OCI-LY1 (cell line): ENCODE results near the gene CNTNAP2.

Source experiments
- H2AFZ ChIP-seq: fragments of 200-600 bp; sonication (generic), shearing (Covaris generic); 2 replicates; pipeline ENCODE4 v1.6.0; 2014; ENCODE audit warnings: antibody characterized with exemption, mild to moderate bottlenecking, low read length
- H3F3A ChIP-seq: fragments of 200-600 bp; sonication (generic), shearing (Covaris generic); 2 replicates; pipeline ENCODE4 v1.6.0; 2014; ENCODE audit warnings: mild to moderate bottlenecking, antibody characterized with exemption, low read length, moderate library complexity; ENCODE audit not compliant: insufficient read depth
- H3K27ac ChIP-seq: fragments of 200-600 bp; sonication (generic); 2 replicates; pipeline ENCODE4 v1.5.1; 2014; ENCODE audit warnings: low read length, mixed run types, mild to moderate bottlenecking, low read depth; ENCODE audit not compliant: poor library complexity, severe bottlenecking
- H3K27me3 ChIP-seq: fragments of 200-600 bp; sonication (generic); 2 replicates; pipeline ENCODE4 v1.6.0; 2014; ENCODE audit warnings: antibody characterized with exemption, mild to moderate bottlenecking, low read length, moderate library complexity; ENCODE audit not compliant: insufficient read depth
- H3K36me3 ChIP-seq: fragments of 200-600 bp; sonication (generic); 2 replicates; pipeline ENCODE4 v1.6.1; 2014; ENCODE audit warnings: mild to moderate bottlenecking, antibody characterized with exemption, low read length, moderate library complexity, mixed read lengths; ENCODE audit not compliant: insufficient read depth
- H3K4me1 ChIP-seq: fragments of 200-600 bp; sonication (generic); 2 replicates; pipeline ENCODE4 v1.5.1; 2014; ENCODE audit warnings: mild to moderate bottlenecking, low read length, moderate library complexity; ENCODE audit not compliant: insufficient read depth, severe bottlenecking
- H3K4me2 ChIP-seq: fragments of 200-600 bp; sonication (generic), shearing (Covaris generic); 2 replicates; pipeline ENCODE4 v1.6.1; 2014; ENCODE audit warnings: low read length
- H3K4me3 ChIP-seq: fragments of 200-600 bp; sonication (generic); 2 replicates; pipeline ENCODE4 v1.5.1; 2014; ENCODE audit warnings: low read length, low read depth, mild to moderate bottlenecking, mixed read lengths; ENCODE audit not compliant: poor library complexity, severe bottlenecking
- H3K79me2 ChIP-seq: fragments of 200-600 bp; shearing (Covaris generic); 2 replicates; pipeline ENCODE4 v1.6.1; 2016; ENCODE audit warnings: mixed run types, low read length, mixed read lengths; ENCODE audit not compliant: insufficient read depth
- H3K9ac ChIP-seq: fragments of 200-600 bp; sonication (generic), shearing (Covaris generic); 2 replicates; pipeline ENCODE4 v1.6.1; 2014; ENCODE audit warnings: mild to moderate bottlenecking, low read length, mixed read lengths
- H3K9me2 ChIP-seq: fragments of 200-600 bp; sonication (generic), shearing (Covaris generic); 2 replicates; pipeline ENCODE4 v1.6.1; 2014; ENCODE audit warnings: low read depth, mild to moderate bottlenecking, low read length, mixed read lengths
- H3K9me3 ChIP-seq: fragments of 200-600 bp; shearing (Covaris generic); 2 replicates; pipeline ENCODE4 v1.6.1; 2014; ENCODE audit warnings: low read length, mixed read lengths
- H4K20me1 ChIP-seq: fragments of 200-600 bp; sonication (generic), shearing (Covaris generic); 2 replicates; pipeline ENCODE4 v1.6.0; 2016; ENCODE audit warnings: mild to moderate bottlenecking, low read length; ENCODE audit not compliant: insufficient read depth
- EZH2 ChIP-seq: fragments of 200-600 bp; sonication (generic), shearing (Covaris generic); IDR thresholded peaks from 2 replicates; pipeline ENCODE4 v1.8.0; 2017; ENCODE audit warnings: borderline replicate concordance, mixed run types, mild to moderate bottlenecking, antibody characterized with exemption, low read length, moderate library complexity, mixed read lengths
- TF ChIP-seq, protein P1 (sequence below): fragments of 200-600 bp; sonication (generic), shearing (Covaris generic); IDR thresholded peaks from 2 replicates; pipeline ENCODE4 v1.5.1; 2017; ENCODE audit warnings: mild to moderate bottlenecking, antibody characterized with exemption, low read length, moderate library complexity, mixed read lengths

Gene CNTNAP2

DNA sequence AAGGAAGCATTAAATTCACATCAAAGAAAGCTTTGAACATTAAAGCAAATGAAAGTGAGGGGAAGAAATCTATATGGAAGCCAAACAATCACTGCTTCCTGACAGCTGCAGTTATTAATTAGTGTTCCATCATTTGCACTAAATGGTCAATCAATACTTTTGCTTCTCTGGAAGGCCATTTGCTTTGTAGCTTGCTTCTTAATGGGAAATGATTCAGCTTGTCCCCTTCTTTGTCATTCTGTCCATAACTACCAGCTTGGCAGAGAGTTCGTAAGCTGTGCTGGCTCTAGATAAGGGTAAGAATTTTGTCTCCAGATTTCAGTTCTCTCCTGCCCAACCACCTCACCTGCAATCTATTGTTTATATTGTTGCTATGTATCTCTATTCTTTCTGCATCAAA, 596.6 kb downstream of the CNTNAP2 start:
- H3K4me2 ChIP-seq = no peak overlapping the region
- no peaks in the 10 kb centered on the region for H3K9me3 ChIP-seq
- no peak overlapping the region for H3K9ac ChIP-seq
- peaks cover 37% of the 10 kb centered on the region for H3K4me1 ChIP-seq
- no peaks in the 10 kb centered on the region for H3K9me2 ChIP-seq
- H3K36me3 ChIP-seq = no peaks in the 10 kb centered on the region
- no peaks in the 10 kb centered on the region for H4K20me1 ChIP-seq
- H3K4me3 ChIP-seq = no peak overlapping the region
- H3F3A ChIP-seq = no peaks in the 10 kb centered on the region; the same call in 1 of the 2 replicates
- no peak overlapping the region for H3K27ac ChIP-seq
- H3K27me3 ChIP-seq = no peaks in the 10 kb centered on the region
- H3K79me2 ChIP-seq = no peaks in the 10 kb centered on the region
- TF ChIP-seq, protein P1, sequence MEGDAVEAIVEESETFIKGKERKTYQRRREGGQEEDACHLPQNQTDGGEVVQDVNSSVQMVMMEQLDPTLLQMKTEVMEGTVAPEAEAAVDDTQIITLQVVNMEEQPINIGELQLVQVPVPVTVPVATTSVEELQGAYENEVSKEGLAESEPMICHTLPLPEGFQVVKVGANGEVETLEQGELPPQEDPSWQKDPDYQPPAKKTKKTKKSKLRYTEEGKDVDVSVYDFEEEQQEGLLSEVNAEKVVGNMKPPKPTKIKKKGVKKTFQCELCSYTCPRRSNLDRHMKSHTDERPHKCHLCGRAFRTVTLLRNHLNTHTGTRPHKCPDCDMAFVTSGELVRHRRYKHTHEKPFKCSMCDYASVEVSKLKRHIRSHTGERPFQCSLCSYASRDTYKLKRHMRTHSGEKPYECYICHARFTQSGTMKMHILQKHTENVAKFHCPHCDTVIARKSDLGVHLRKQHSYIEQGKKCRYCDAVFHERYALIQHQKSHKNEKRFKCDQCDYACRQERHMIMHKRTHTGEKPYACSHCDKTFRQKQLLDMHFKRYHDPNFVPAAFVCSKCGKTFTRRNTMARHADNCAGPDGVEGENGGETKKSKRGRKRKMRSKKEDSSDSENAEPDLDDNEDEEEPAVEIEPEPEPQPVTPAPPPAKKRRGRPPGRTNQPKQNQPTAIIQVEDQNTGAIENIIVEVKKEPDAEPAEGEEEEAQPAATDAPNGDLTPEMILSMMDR = no peak
- TF ChIP-seq EZH2 = no peak
- no peak overlapping the region for H2AFZ ChIP-seq

DNA sequence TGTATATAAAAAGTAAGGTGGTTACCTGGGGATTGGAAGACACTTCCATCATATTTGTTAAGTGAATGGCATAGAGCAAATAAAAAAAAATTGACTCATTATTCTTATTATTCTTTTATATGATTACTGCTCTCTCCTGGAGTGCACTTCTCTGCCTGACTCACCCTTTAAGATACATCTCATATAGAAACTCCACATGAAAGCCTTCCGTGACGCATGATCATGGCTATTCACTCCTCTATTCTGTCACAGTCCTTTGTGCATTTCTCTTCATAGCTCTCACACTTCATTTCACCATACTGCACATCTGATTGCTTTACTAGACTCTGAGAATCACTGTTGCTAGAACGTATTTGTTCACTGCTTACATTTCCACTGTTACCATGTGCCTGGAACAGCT, 597.3 kb downstream of the CNTNAP2 start:
- H3K9me2 ChIP-seq = no peaks in the 10 kb centered on the region
- peaks cover 40% of the 10 kb centered on the region for H3K4me1 ChIP-seq
- H3K27me3 ChIP-seq = no peaks in the 10 kb centered on the region
- H3F3A ChIP-seq = no peaks in the 10 kb centered on the region; the same call in 1 of the 2 replicates
- H3K9ac ChIP-seq = no peak overlapping the region
- H3K36me3 ChIP-seq = no peaks in the 10 kb centered on the region
- no peak overlapping the region for H3K27ac ChIP-seq
- TF ChIP-seq, protein P1 = no peak
- TF ChIP-seq EZH2 = no peak
- H4K20me1 ChIP-seq = no peaks in the 10 kb centered on the region
- H2AFZ ChIP-seq = no peak overlapping the region
- H3K79me2 ChIP-seq = no peaks in the 10 kb centered on the region
- no peak overlapping the region for H3K4me3 ChIP-seq
- no peak overlapping the region for H3K4me2 ChIP-seq
- H3K9me3 ChIP-seq = no peaks in the 10 kb centered on the region

DNA sequence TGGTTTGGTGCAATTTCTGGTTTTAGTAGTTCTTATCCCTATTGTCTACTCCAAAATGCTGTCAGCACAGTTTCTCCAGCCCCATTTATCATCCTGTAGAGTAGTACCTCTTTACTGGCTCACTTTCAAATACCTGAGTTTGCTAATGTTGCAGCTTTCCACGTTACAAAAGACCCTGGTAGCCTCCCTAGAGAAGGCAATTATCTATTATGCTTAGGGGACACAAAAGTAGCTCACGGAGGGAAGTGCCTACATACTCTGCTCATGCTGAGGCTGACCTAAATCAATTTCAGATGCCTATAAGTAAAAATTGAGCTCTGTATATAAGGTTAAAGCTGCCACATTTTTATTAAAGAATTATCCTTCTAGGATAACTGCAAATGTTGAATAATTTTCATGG, 603.6 kb downstream of the CNTNAP2 start:
- TF ChIP-seq, protein P1 = no peak
- no peak for TF ChIP-seq EZH2
- H3K9ac ChIP-seq = no peak overlapping the region
- H2AFZ ChIP-seq = peak overlapping the region; percentile 61; the same call in 1 of the 2 replicates
- H3F3A ChIP-seq = 0 out of 2 replicates have a peak, but pooled peaks cover 4% of the 10 kb centered on the region
- H3K9me2 ChIP-seq = no peaks in the 10 kb centered on the region
- peaks cover 25% of the 10 kb centered on the region for H3K4me1 ChIP-seq
- no peak overlapping the region for H3K4me3 ChIP-seq
- H4K20me1 ChIP-seq = no peaks in the 10 kb centered on the region
- no peaks in the 10 kb centered on the region for H3K27me3 ChIP-seq
- H3K4me2 ChIP-seq = no peak overlapping the region
- H3K36me3 ChIP-seq = 0 out of 2 replicates have a peak, but pooled peaks cover 4% of the 10 kb centered on the region
- peaks cover 5% of the 10 kb centered on the region for H3K9me3 ChIP-seq
- H3K27ac ChIP-seq = peak overlapping the region; percentile 24
- H3K79me2 ChIP-seq = no peaks in the 10 kb centered on the region
